ENCODE results near the gene HSD11B1.

The HSD11B1 gene

DNA sequence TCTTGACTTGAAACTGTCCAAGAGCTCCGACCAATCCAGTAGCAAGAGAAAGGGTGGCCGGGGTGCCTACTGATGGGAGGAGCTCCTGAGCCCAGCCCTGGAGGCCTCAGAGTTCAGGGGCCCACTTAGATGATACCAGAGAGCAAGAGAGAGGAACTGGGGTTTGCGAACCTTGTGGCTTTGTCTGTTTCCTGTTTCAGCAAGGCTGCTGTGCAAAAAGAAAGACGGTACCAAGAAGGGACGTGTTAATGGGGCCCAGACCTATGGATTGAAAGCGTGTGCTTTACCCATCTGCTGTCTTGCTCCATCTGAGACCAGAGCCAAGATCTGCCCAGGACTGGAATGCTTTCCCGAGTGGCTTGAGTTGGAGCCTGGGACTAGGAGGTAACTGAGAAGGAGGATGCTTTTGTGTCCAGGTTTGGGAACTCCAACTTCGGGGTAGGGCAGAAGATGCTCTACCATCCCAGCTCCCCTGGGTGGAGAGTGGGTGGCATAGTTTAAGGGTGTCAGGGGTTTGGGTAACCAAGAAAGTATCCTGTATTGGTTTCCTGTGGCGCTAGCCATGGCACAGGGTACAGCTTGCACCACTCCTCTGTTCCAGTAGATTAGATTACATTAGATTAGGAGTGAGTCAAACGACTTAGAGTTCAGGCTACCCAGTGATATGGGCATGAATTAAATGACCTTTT is 51.4 kb downstream of the HSD11B1 start, which contains the start of gene TRAF3IP3:
Gene TRAF3IP3, plus strand, starts transcription at position 128 of the 689 bp plus-strand sequence. CDS start 3,987 bp downstream, outside the sequence.
- DNase-seq (ENCODE audit: low spot score) = no peak

DNA sequence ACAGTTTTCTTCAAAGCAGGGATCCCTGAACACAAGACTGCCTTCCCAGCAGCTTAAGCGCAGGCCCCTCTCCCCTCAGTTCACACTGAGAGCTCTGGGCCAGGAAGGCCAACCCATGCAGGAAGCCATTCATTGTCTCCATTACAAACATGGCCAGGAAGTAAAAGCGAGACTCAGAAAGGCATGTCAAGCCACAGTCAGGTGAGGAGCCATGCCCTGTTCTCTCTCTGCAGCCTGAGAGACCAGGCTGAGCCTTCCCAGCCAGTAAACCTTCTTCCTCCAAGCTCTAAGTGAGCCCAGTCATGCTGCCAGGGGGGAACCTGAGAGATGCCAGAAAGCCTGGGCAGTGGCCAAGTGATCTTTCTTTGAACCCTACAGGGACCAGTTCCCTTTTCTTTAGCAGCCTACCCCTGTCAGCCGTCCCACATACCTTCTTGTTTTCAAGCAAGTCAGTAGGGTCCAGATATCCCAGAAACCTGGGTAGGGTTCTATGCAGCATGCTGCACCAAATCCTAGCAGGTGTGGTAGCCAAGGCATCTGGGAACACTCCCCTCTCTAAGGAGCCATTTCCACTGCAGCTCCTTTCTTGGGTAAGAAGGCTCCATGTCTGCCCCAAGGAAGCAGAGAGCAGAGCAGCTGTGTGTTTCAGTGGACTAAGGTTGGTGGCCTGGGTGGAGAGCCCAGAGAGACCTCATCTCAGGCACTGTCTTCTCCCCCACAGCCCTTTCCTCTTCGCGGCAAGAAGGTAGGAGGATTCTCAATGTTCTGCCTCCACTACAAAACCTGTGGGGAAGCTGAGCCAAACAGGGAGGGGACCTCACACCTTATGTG is 52.2 kb downstream of the HSD11B1 start:
- no peak for DNase-seq (ENCODE audit: low spot score)

GRCh38 chr1:209758400-209758799 is 53.8 kb downstream of the HSD11B1 start:
- DNase-seq (ENCODE audit: low spot score) = no peak

GRCh38 chr1:209759829-209760359 is 55.2 kb downstream of the HSD11B1 start:
- DNase-seq (ENCODE audit: low spot score) = no peak

DNA sequence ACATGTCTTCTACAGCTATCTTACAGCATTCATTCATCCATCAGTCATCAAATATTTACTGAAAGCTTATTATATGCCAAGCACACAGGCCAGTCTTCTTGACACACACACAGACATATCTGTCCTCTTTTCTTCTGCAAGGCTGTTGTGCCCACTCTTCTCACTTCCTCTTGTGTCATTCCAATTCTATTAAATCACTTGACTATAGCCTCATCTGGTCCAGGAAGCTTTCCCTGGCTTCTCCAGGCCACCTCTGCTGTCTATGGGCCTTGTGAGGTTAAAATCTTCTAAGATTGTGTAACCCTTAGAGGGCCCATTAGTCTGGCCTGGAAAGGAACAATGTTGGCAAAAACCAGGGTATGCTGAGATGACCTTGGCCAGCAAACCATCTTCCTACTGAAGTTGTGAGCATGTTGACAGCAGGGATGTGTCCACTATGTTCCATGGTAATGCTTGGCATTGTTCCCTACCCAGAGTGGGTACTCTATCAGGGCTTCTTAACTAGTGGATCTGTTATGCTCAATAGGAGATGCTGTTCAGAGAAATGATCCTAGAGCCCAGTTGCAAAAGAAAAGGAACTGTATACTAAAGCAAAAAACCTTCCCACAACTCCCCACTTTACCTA is 56.5 kb downstream of the HSD11B1 start:
- no peak for DNase-seq (ENCODE audit: low spot score)

GRCh38 chr1:209766051-209766450 is 61.4 kb downstream of the HSD11B1 start:
- DNase-seq (ENCODE audit: low spot score) = no peak

DNA sequence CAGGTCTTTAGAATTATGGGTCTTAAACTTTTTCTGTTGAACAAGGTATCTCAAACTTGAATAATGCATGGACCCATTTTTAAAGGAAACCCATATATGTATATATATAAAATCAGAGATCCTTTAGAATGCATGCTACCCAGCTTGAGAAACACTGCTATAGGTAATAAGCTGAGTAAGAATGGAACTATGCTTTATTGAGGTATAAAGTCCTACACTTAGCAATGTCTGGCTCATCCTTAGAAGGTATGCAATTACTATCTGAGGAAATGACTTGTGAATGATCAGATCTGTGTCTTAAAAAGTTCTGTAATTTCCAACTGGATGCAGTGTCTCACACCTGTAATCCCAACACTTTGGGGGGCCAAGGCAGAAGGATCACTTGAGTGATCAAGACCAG is 62.5 kb downstream of the HSD11B1 start:
- DNase-seq (ENCODE audit: low spot score) = no peak

GRCh38 chr1:209767706-209768105 is 63.1 kb downstream of the HSD11B1 start:
- no peak for DNase-seq (ENCODE audit: low spot score)

DNA sequence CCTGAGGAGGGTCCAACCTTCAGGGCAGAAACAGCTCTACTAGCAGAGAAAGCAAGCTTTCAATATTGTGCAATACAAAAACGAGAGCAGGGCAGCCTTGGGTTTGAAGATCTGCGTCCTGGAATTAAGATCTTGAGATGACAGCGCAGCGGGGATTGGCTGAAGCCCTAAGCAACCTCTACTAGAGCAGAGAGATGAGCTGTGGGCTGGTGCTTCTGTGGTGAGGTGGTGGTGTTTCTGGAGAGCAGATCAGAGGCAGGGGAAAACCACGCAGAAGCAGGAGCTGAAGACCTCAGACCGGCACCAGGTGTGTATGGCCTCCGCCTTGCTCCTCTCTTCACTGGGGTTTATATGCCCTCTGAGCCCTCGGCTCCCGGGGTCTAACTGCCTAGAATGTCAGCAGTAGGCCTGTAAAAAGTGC is 63.7 kb downstream of the HSD11B1 start:
- no peak for DNase-seq (ENCODE audit: low spot score)

- no peak for DNase-seq (ENCODE audit: low spot score)
Observed at GRCh38 chr1:209769171-209769904, 64.7 kb downstream of the HSD11B1 start.

DNA sequence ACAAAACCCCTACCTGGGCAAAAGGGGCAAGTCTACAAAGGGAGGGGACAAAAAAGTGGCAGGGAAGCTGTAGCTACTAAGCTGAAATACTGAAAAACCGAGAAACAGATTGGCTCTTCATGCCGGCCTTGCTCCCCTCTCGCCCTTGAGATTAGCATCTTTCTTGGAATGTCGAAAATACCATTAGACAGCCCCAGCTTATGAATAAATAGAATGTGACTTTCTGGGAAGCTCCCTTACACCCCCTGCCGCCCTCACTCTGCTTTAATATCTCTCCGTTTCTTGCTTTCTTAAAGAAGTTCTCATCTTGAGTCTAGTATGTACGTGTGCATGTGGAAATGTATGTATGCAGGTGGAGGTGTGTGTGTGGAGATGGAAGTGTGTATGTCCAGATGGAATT is 65.3 kb downstream of the HSD11B1 start:
- DNase-seq (ENCODE audit: low spot score) = no peak

GRCh38 chr1:209770636-209771415 is 66.2 kb downstream of the HSD11B1 start:
- DNase-seq (ENCODE audit: low spot score) = no peak

- no peak for DNase-seq (ENCODE audit: low spot score)
Observed at GRCh38 chr1:209772126-209772525, 67.5 kb downstream of the HSD11B1 start.

DNA sequence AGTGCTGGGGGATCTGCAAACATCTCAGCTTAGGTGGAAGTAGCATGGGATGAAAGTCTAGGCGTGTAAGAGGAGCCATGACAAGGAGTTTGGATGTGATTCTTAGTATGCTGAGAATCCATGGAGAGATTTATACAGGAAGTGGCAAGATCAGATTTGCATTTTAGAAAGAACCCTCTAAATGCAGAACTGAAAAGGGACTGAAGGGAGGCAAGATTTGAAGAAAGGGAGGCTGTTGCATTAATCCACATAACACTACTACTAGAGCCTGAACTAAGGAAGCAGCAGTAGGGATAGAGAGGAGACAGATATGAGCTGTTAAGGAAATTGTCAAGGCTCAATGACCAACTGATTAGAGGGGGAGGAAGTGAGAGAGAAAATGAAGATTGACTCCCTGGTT is 69.9 kb downstream of the HSD11B1 start:
- DNase-seq (ENCODE audit: low spot score) = no peak

DNA sequence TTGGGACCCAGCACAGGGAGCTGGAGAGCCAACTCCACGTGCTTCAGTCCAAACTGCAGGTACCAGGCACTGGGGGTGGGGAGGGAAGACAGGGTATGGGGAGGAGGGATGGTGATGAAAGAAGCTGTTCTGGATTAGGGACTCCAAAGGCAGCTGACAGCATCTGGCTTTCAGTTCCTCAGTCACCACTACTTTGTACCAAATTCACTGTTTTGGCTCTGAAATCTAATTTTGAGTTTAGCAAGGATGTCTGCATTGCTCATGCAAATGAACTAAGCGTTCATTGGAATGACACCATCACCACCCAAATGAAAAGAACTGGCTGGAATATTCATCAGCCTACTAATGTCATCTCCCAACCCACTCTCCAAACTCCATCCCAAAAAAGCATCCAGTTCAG is 71.0 kb downstream of the HSD11B1 start:
- DNase-seq (ENCODE audit: low spot score) = no peak

GRCh38 chr1:209777587-209777986 is 72.9 kb downstream of the HSD11B1 start:
- no peak for DNase-seq (ENCODE audit: low spot score)

DNA sequence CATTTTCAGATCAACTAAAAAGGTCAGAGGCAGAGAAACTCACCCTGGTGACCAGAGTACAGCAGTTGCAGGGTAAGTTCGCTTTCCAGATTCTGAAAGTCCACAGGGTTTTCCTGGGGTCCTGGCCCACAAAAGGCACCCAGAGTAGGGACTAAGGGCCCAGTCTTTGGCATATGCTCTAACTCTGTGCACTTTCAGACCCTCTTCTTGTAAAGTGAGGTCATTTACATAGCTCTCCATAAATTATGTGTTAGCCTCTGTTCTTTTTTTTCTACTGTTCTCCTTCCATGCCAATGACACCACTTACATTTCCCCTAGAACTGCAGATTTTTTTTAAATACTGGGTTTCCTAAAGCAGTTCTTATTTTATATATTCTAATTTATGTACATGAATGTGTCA is 73.5 kb downstream of the HSD11B1 start:
- DNase-seq (ENCODE audit: low spot score) = no peak

DNA sequence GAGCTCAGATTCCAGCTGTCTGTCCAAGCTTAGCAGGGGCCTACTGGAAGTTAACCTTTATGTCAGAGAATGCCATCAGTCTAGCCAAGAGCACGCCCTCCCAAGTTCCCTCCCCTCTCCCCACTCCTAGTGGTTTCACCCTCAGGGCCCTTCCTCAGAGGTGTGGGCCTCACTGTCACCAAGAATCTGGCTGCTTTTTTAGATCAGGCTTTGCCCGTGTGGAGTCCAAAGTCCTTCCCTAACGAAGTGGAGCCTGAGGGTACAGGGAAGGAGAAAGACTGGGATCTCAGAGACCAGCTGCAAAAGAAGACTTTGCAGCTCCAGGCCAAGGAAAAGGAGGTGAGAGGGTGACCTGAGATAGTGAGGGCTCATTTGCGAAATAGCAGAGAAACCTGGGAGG is 75.6 kb downstream of the HSD11B1 start:
- DNase-seq (ENCODE audit: low spot score) = no peak

GRCh38 chr1:209783386-209783785 is 78.7 kb downstream of the HSD11B1 start:
- no peak for DNase-seq (ENCODE audit: low spot score)

All from hematopoietic multipotent progenitor cell treated with erythropoietin and hydrocortisone succinate and interleukin-3 and kit ligand, for 15 days (in vitro differentiated cells).